ENCODE measurements around the gene FADS2. TPM values are rescaled to one million over a fixed set of nuclear protein-coding genes. Genes with fewer than 3 reads are reported as not detected.

FADS2 gene
- total and polyA plus RNA-seq, 2 experiments from 2014 or later = 124 to 392 TPM

GRCh38 chr11:61814247-61814957 is 13.7 kb upstream of the FADS2 start:
- peak overlapping the region; percentile 98 for H3K27ac ChIP-seq (ENCODE audit: low read depth)
- peak overlapping the region; percentile 89 for H3K4me3 ChIP-seq
- H2AFZ ChIP-seq = no peak overlapping the region
- H3K36me3 Mint-ChIP-seq (ENCODE audit: low read depth) = peaks cover 60% of the 10 kb centered on the region
- H3K27ac Mint-ChIP-seq = peak overlapping the region; percentile 99
- H3K4me3 Mint-ChIP-seq = peak overlapping the region; percentile 96
- DNase-seq (ENCODE audit: low spot score) (peak; percentile 70), ATAC-seq (peak; percentile 1; the same call in 2 of the 3 replicates)
- H3K4me1 ChIP-seq (ENCODE audit: insufficient read depth) = peaks cover 11% of the 10 kb centered on the region
- H3K9me3 Mint-ChIP-seq = no peaks in the 10 kb centered on the region; the same call in 2 of the 3 replicates
- H3K27me3 ChIP-seq (ENCODE audit: insufficient read depth) = no peaks in the 10 kb centered on the region
- TF ChIP-seq ZNF114 (CRISPR knock-in tag; IDR thresholded peaks at IDR 0.05) = 0 out of 2 replicates have a peak, but pooled peaks have one; percentile 40
- TF ChIP-seq, protein P1, sequence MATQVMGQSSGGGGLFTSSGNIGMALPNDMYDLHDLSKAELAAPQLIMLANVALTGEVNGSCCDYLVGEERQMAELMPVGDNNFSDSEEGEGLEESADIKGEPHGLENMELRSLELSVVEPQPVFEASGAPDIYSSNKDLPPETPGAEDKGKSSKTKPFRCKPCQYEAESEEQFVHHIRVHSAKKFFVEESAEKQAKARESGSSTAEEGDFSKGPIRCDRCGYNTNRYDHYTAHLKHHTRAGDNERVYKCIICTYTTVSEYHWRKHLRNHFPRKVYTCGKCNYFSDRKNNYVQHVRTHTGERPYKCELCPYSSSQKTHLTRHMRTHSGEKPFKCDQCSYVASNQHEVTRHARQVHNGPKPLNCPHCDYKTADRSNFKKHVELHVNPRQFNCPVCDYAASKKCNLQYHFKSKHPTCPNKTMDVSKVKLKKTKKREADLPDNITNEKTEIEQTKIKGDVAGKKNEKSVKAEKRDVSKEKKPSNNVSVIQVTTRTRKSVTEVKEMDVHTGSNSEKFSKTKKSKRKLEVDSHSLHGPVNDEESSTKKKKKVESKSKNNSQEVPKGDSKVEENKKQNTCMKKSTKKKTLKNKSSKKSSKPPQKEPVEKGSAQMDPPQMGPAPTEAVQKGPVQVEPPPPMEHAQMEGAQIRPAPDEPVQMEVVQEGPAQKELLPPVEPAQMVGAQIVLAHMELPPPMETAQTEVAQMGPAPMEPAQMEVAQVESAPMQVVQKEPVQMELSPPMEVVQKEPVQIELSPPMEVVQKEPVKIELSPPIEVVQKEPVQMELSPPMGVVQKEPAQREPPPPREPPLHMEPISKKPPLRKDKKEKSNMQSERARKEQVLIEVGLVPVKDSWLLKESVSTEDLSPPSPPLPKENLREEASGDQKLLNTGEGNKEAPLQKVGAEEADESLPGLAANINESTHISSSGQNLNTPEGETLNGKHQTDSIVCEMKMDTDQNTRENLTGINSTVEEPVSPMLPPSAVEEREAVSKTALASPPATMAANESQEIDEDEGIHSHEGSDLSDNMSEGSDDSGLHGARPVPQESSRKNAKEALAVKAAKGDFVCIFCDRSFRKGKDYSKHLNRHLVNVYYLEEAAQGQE (IDR thresholded peaks at IDR 0.05; ENCODE audit: unreplicated experiment) = no peak
- TF ChIP-seq JUNB (IDR thresholded peaks at IDR 0.05; ENCODE audit: unreplicated experiment) = no peak
- TF ChIP-seq CREB1 (CRISPR knock-in tag; IDR thresholded peaks at IDR 0.05; ENCODE audit: low read depth) = no peak
- TF ChIP-seq POLR2AphosphoS5 (IDR thresholded peaks at IDR 0.05; ENCODE audit: low read depth) = no peak
- no peak for TF ChIP-seq CTCF (conservative IDR thresholded peaks at IDR 0.05; ENCODE audit: low read depth in 2 of 2)
- no peak for TF ChIP-seq STAT1 (IDR thresholded peaks at IDR 0.05; ENCODE audit: unreplicated experiment)
- no peak for TF ChIP-seq ZNF331 (CRISPR knock-in tag; IDR thresholded peaks at IDR 0.05; ENCODE audit: low read depth)
- H3K4me2 ChIP-seq = peak overlapping the region; percentile 76
- H3K36me3 ChIP-seq (ENCODE audit: insufficient read depth) = peaks cover 32% of the 10 kb centered on the region
- peaks cover 12% of the 10 kb centered on the region for H3F3A ChIP-seq (replicated peaks; ENCODE audit: low read depth)
- H3K9me2 ChIP-seq (ENCODE audit: insufficient read depth) = peaks cover 5% of the 10 kb centered on the region; the same call in 1 of the 2 replicates
- peaks cover 13% of the 10 kb centered on the region; the same call in 1 of the 2 replicates for H4K20me1 ChIP-seq (replicated peaks; ENCODE audit: insufficient read depth)
- H3K79me2 ChIP-seq (replicated peaks; ENCODE audit: insufficient read depth) = peaks cover 45% of the 10 kb centered on the region
- peaks cover 20% of the 10 kb centered on the region for H3K27me3 Mint-ChIP-seq (ENCODE audit: insufficient read depth, low read depth, poor library complexity)
- peaks cover 15% of the 10 kb centered on the region for H3K4me1 Mint-ChIP-seq
